T-cell (primary cell): ENCODE data around the gene WDR7. TPM values are rescaled to one million over a fixed set of nuclear protein-coding genes. Genes with fewer than 3 reads are reported as not detected.

Experiments
- ATAC-seq, 4 experiments: fragments of 200-7000 bp in 3 of 4; fragments of 150-1000 bp in 1 of 4; cut with Tn5 transposase; replicated peaks in 1 of 4; 1 replicate in 3 of 4; 2 replicates in 1 of 4; pipeline ENCODE4 v1.10.0; 2021; ENCODE audit warnings: moderate library complexity in 3 of 4, mild to moderate bottlenecking in 2 of 4, moderate number of reproducible peaks in 1 of 4
- CTCF ChIA-PET, 2 donors: fragments of 300-600 bp; sonication (Branson Sonifier 250); formaldehyde crosslinking; loops; one replicate each; lab custom pipeline; 2022; ENCODE audit warnings: antibody characterized with exemption in 2 of 2; lab: Charles Lee
- POLR2A ChIA-PET, 2 donors: fragments of 300-600 bp; sonication (Branson Sonifier 250); formaldehyde crosslinking; loops; one replicate each; lab custom pipeline; 2022; ENCODE audit warnings: antibody characterized with exemption in 2 of 2; lab: Charles Lee
- DNase-seq, 35 experiments: peaks; one replicate each; pipeline versions ENCODE4 v3.0.0 to v3.0.0-alpha.2; 2013 to 2023
- H3K27ac ChIP-seq: one replicate; pipeline ENCODE4 v1.5.1; 2013; ENCODE audit warnings: low read length
- H3K27me3 ChIP-seq, 2 experiments: replicated peaks in 1 of 2; 1 replicate in 1 of 2; 2 replicates in 1 of 2; pipeline versions ENCODE4 v1.6.1 to v1.7.0; 2013; ENCODE audit warnings: low read length in 1 of 2, mixed read lengths in 1 of 2; ENCODE audit not compliant: control insufficient read depth in 2 of 2, insufficient read depth in 2 of 2; ENCODE audit errors: extremely low read depth in 1 of 2
- H3K36me3 ChIP-seq, 2 donors: 1 replicate in 1 of 2; 2 replicates in 1 of 2; pipeline versions ENCODE4 v1.6.1 to v1.7.0; 2013; ENCODE audit warnings: low read length in 1 of 2; ENCODE audit not compliant: control insufficient read depth in 2 of 2, insufficient read depth in 1 of 2; ENCODE audit errors: extremely low read depth in 1 of 2
- H3K4me1 ChIP-seq, 2 experiments: 1 replicate in 1 of 2; 2 replicates in 1 of 2; pipeline versions ENCODE4 v1.6.1 to v1.7.0; 2013; ENCODE audit warnings: low read length in 2 of 2, mixed read lengths in 1 of 2; ENCODE audit not compliant: insufficient read depth in 2 of 2, control insufficient read depth in 1 of 2; ENCODE audit errors: extremely low read depth in 1 of 2
- H3K4me3 ChIP-seq, 2 donors: 1 replicate in 1 of 2; 2 replicates in 1 of 2; pipeline versions ENCODE4 v1.5.1 to v1.7.0; 2013; ENCODE audit warnings: mild to moderate bottlenecking in 2 of 2, low read length in 1 of 2, moderate library complexity in 1 of 2; ENCODE audit not compliant: control insufficient read depth in 1 of 2; ENCODE audit errors: extremely low read depth in 1 of 2
- H3K9me3 ChIP-seq: 2 replicates; pipeline ENCODE4 v1.7.0; 2013
- H3K27ac Mint-ChIP-seq, 2 donors: one replicate each; pipeline ENCODE4 v1.8.0; 2020 to 2021; ENCODE audit warnings: mild to moderate bottlenecking in 2 of 2, mixed read lengths in 2 of 2
- H3K27me3 Mint-ChIP-seq, 2 donors: one replicate each; pipeline ENCODE4 v1.8.0; 2021 to 2022; ENCODE audit warnings: mixed read lengths in 2 of 2
- H3K36me3 Mint-ChIP-seq: one replicate; pipeline ENCODE4 v1.8.0; 2021; ENCODE audit warnings: mixed read lengths
- H3K4me1 Mint-ChIP-seq, 3 donors: one replicate each; pipeline ENCODE4 v1.8.0; 2020 to 2022; ENCODE audit warnings: mixed read lengths in 3 of 3, mild to moderate bottlenecking in 1 of 3
- H3K4me3 Mint-ChIP-seq, 3 donors: one replicate each; pipeline ENCODE4 v1.8.0; 2020 to 2022; ENCODE audit warnings: mild to moderate bottlenecking in 3 of 3, mixed read lengths in 3 of 3, moderate library complexity in 3 of 3
- H3K9me3 Mint-ChIP-seq, 3 donors: one replicate each; pipeline ENCODE4 v1.8.0; 2020 to 2022; ENCODE audit warnings: mixed read lengths in 3 of 3
- WGBS: methylation state at CpG from one replicate; pipeline ENCODE4 v1.1.5; 2013; ENCODE audit warnings: missing lambda C conversion rate; ENCODE audit not compliant: insufficient coverage; 5-methylcytosine and 5-hydroxymethylcytosine counted together
- total RNA-seq, 35 experiments: library from RNA in 6 of 35; stranded (reverse) in 6 of 35; fragments of 120-200 nt in 1 of 35; gene quantifications; one replicate each; pipeline versions ENCODE4 v1.2.1 to v1.2.4 and lab custom pipeline; 2013 to 2026

The WDR7 gene
- total RNA-seq, 5 donors from 2014 or later (not counting 1 experiment from before 2014, with no cell fraction given): 35.9 to 65.6 (median 41.5) TPM

DNA sequence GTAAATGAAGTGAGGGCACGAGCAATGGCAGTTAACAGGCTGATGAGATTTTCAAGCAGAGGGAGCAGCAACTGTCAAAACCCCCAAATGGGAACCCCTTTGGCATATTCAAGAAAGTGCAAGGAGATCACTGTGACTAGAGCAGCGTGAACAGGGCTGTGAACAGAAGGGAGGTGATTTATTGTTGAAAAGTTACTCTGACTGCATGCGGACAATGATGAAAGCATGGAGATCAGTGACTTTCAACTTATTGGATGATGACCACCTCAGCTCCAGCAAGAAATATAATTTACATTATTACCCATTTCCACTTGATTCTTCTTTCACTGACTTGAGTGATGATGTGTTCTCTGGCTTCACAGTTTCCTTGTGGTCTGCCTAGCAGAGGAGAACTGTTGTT, 308.0 kb downstream of the WDR7 start:
- Mint-ChIP-seq H3K27ac (no peak overlapping the region), H3K27me3 (no peaks in the 10 kb centered on the region), H3K4me1 (no peaks in the 10 kb centered on the region), H3K36me3 (peaks cover 51% of the 10 kb centered on the region), H3K4me3 (no peak overlapping the region), H3K9me3 (no peaks in the 10 kb centered on the region)
- Histone ChIP-seq H3K27me3 (no peaks in the 10 kb centered on the region), H3K4me3 (no peak overlapping the region), H3K9me3 (no peaks in the 10 kb centered on the region), H3K36me3 (no peaks in the 10 kb centered on the region), H3K27ac (no peak overlapping the region), H3K4me1 (no peaks in the 10 kb centered on the region)
- WGBS: 100% methylated on average over 2 of the region's 3 CpGs
- DNase-seq: no peak
- POLR2A ChIA-PET: no interaction called here
- no peak for ATAC-seq
- CTCF ChIA-PET: no interaction called here

DNA sequence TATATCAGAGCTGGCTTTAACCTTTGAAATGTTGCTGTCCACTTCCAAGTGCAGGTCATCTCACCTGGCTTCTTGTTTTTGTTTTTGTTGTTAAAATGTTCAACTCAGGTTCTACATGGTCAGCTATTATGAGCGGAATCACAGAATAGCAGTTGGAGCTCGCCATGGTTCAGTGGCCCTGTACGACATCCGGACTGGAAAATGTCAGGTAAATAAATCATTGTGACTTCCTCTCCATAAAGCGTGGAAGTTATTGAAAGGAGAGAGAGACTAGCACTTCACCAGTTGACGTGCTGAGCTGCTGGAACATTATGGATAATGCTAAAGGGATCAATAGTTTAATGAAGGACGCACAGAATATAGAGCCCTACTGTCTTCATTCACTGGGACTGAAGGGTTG, 311.2 kb downstream of the WDR7 start:
- Histone ChIP-seq H3K4me1 (no peaks in the 10 kb centered on the region), H3K27ac (no peak overlapping the region), H3K27me3 (no peaks in the 10 kb centered on the region), H3K9me3 (no peaks in the 10 kb centered on the region), H3K4me3 (no peak overlapping the region), H3K36me3 (peaks cover 0 to 3% of the 10 kb centered on the region in 2 donors)
- DNase-seq (no peak), ATAC-seq (no peak)
- CTCF ChIA-PET: no interaction called here
- H3K4me1 Mint-ChIP-seq: no peaks in the 10 kb centered on the region
- no peaks in the 10 kb centered on the region for H3K9me3 Mint-ChIP-seq
- H3K27me3 Mint-ChIP-seq: no peaks in the 10 kb centered on the region
- POLR2A ChIA-PET: no interaction called here
- no peak overlapping the region for H3K4me3 Mint-ChIP-seq
- WGBS: 100% methylated on average over 1 of the region's 7 CpGs
- H3K36me3 Mint-ChIP-seq: peaks cover 61% of the 10 kb centered on the region
- no peak overlapping the region for H3K27ac Mint-ChIP-seq

DNA sequence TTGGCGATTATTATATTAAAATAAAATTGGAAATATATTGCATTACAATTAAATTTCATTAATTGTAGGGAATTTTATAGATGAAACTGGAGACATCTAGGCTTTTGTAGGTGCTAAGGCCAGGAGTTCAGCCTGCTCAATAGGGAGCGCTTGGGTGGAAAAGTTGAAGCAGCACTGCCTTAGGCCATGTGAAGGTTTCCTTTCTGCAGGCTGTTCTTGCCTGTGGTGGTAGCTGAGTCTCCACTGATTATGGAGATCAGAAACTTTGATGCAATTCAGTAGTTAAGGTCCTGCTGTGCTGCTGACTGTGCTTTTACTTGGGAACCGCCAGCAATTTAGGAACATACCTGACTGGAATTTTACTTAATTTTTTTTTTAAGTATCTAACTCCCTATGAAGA, 315.9 kb downstream of the WDR7 start:
- ATAC-seq (no peak), DNase-seq (no peak)
- CTCF ChIA-PET: no interaction called here
- no peaks in the 10 kb centered on the region for H3K4me1 ChIP-seq
- no peaks in the 10 kb centered on the region for H3K27me3 ChIP-seq
- H3K27me3 Mint-ChIP-seq: no peaks in the 10 kb centered on the region
- WGBS: no CpG with 5 or more reads among the region's 3 CpGs
- peaks cover 0 to 3% of the 10 kb centered on the region in 2 donors for H3K36me3 ChIP-seq
- peaks cover 65% of the 10 kb centered on the region for H3K36me3 Mint-ChIP-seq
- no peak overlapping the region for H3K4me3 ChIP-seq
- H3K9me3 Mint-ChIP-seq: no peaks in the 10 kb centered on the region
- no peaks in the 10 kb centered on the region for H3K4me1 Mint-ChIP-seq
- no peak overlapping the region for H3K4me3 Mint-ChIP-seq
- no peak overlapping the region for H3K27ac Mint-ChIP-seq
- POLR2A ChIA-PET: no interaction called here
- H3K27ac ChIP-seq: no peak overlapping the region
- no peaks in the 10 kb centered on the region for H3K9me3 ChIP-seq

DNA sequence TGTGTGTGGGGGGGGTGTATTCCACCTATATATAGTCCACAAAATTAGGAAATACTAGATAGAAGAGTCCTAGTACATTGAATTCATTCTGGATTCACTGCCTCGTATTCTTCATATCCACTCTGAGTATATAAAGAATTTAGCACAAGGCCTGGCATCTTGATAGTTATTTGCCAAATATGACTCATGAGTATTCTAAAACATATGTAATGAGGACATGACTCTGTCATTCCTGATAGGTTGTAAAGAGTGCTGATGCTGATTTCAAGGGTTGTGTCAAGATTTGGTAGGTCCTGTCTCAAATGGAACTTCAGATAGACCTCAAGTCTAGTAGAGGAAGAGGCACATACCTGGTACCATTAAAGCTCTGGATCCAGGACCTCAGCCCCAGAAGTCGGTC, 322.3 kb downstream of the WDR7 start:
- no peak overlapping the region for H3K27ac Mint-ChIP-seq
- H3K27me3 Mint-ChIP-seq: no peaks in the 10 kb centered on the region
- Histone ChIP-seq H3K9me3 (no peaks in the 10 kb centered on the region), H3K36me3 (no peaks in the 10 kb centered on the region), H3K4me3 (no peak overlapping the region), H3K27ac (no peak overlapping the region), H3K4me1 (no peaks in the 10 kb centered on the region), H3K27me3 (no peaks in the 10 kb centered on the region)
- no peak for DNase-seq
- ATAC-seq: no peak
- peaks cover 50% of the 10 kb centered on the region for H3K36me3 Mint-ChIP-seq
- H3K4me1 Mint-ChIP-seq: no peaks in the 10 kb centered on the region
- H3K4me3 Mint-ChIP-seq: no peak overlapping the region
- ChIA-PET CTCF (no interaction called here), POLR2A (no interaction called here)
- WGBS: no CpG with 5 or more reads among the region's 2 CpGs
- no peaks in the 10 kb centered on the region for H3K9me3 Mint-ChIP-seq

DNA sequence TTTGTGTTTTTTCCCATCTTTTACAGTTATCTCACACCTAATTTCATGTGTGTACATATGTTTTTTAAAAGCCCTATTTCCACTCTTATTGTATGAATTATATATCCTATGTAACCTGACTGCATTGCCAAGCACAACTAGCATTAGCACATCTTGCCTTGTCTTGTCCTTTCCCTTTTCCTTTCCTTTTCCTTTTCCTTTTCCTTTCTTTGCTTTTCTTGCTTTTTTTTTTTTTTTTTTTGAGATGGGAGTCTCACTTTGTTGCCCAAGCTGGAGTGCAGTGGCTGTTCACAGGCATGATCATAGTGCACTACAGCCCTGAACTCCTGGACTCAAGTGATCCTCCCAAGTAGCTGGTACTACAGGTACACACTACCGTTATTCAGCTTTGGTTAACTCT, 323.0 kb downstream of the WDR7 start:
- DNase-seq: no peak
- CTCF ChIA-PET: no interaction called here
- no peaks in the 10 kb centered on the region for H3K4me1 ChIP-seq
- ATAC-seq: no peak
- Mint-ChIP-seq H3K27me3 (no peaks in the 10 kb centered on the region), H3K4me3 (no peak overlapping the region), H3K9me3 (no peaks in the 10 kb centered on the region), H3K36me3 (peaks cover 45% of the 10 kb centered on the region), H3K27ac (no peak overlapping the region), H3K4me1 (no peaks in the 10 kb centered on the region)
- no peak overlapping the region for H3K27ac ChIP-seq
- no peak overlapping the region for H3K4me3 ChIP-seq
- WGBS: no CpG with 5 or more reads among the region's 1 CpG
- no peaks in the 10 kb centered on the region for H3K27me3 ChIP-seq
- no peaks in the 10 kb centered on the region for H3K36me3 ChIP-seq
- POLR2A ChIA-PET: no interaction called here
- H3K9me3 ChIP-seq: no peaks in the 10 kb centered on the region

DNA sequence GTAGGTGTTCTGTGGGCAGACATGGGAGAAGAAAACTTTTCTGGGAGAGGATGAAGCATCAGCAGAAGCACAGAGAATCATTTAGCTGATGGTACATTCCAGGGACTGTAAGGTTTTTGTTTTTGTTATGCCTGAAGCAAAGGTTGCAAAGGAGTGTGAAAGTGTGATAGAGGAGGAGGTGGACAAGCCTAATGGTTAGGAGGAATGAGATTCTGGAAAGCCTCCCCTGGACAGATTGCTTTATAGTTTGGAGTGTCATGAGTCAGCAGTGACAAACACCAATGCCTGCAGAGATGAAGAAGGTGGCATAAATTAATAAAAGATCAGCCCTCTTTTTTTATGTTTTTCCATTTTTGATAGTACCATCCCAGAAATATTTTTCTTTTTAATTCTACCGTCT, 324.1 kb downstream of the WDR7 start:
- Histone ChIP-seq H3K4me1 (no peaks in the 10 kb centered on the region), H3K27ac (no peak overlapping the region), H3K36me3 (no peaks in the 10 kb centered on the region), H3K4me3 (no peak overlapping the region), H3K9me3 (no peaks in the 10 kb centered on the region), H3K27me3 (no peaks in the 10 kb centered on the region)
- no peak overlapping the region for H3K27ac Mint-ChIP-seq
- no peaks in the 10 kb centered on the region for H3K9me3 Mint-ChIP-seq
- CTCF ChIA-PET: no interaction called here
- no CpG with 5 or more reads among the region's 1 CpG for WGBS
- H3K4me1 Mint-ChIP-seq: peaks cover 0 to under 1% (median 0%) of the 10 kb centered on the region in 3 donors
- peaks cover 43% of the 10 kb centered on the region for H3K36me3 Mint-ChIP-seq
- POLR2A ChIA-PET: no interaction called here
- no peaks in the 10 kb centered on the region for H3K27me3 Mint-ChIP-seq
- no peak overlapping the region for H3K4me3 Mint-ChIP-seq
- DNase-seq (no peak), ATAC-seq (no peak)

DNA sequence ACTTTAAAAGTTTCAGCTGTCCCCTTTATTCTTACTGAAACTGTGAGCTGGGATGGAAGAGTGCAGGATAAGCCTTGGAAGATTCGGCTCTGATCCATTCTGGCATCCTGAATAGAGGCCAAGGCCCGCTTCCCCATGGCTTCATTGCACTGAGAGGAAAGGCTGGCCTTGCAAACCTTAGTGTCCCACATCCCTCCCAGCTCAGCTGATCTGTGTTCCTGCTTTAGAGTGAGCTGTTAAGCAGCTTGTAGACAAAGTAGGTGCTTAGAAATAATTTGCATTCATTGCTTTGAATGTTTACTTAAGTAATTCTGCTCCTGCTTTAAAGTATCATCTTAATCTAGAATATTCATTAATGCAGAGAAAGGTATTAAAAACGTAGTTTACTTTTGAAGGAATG, 326.1 kb downstream of the WDR7 start:
- H3K27ac Mint-ChIP-seq: no peak overlapping the region

More for the DNA sequence above, 326.1 kb downstream of the WDR7 start:
- H3K4me1 ChIP-seq: no peaks in the 10 kb centered on the region
- H3K27me3 ChIP-seq: no peaks in the 10 kb centered on the region
- H3K9me3 ChIP-seq: no peaks in the 10 kb centered on the region
- H3K4me3 ChIP-seq: no peak overlapping the region
- no peaks in the 10 kb centered on the region for H3K9me3 Mint-ChIP-seq
- H3K36me3 Mint-ChIP-seq: peaks cover 42% of the 10 kb centered on the region
- H3K4me3 Mint-ChIP-seq: no peak overlapping the region
- H3K36me3 ChIP-seq: no peaks in the 10 kb centered on the region
- H3K27ac ChIP-seq: no peak overlapping the region
- H3K4me1 Mint-ChIP-seq: peaks cover 0 to 14% (median 0%) of the 10 kb centered on the region in 3 donors
- no peaks in the 10 kb centered on the region for H3K27me3 Mint-ChIP-seq
- 80% methylated on average over 1 of the region's 3 CpGs for WGBS
- ChIA-PET POLR2A (no interaction called here), CTCF (no interaction called here)
- no peak for ATAC-seq
- DNase-seq: no peak
